HG02852 (cell line): ENCODE data around the gene ACOT2.
A peak's percentile ranks its signal among the peaks of the same experiment; 100 is the strongest.
"Not testable (repeated sequence)": the region's sequence is repeated elsewhere in the genome, so short reads cannot be mapped to it uniquely, and the experiment has no call there.

ENCODE experiments used
- ATAC-seq: cut with Tn5 transposase; IDR thresholded peaks from one replicate; pipeline ENCODE4 v1.9.1; 2021; ENCODE audit warnings: mild to moderate bottlenecking, moderate library complexity; ENCODE audit not compliant: unreplicated experiment

ACOT2 gene, protein sequence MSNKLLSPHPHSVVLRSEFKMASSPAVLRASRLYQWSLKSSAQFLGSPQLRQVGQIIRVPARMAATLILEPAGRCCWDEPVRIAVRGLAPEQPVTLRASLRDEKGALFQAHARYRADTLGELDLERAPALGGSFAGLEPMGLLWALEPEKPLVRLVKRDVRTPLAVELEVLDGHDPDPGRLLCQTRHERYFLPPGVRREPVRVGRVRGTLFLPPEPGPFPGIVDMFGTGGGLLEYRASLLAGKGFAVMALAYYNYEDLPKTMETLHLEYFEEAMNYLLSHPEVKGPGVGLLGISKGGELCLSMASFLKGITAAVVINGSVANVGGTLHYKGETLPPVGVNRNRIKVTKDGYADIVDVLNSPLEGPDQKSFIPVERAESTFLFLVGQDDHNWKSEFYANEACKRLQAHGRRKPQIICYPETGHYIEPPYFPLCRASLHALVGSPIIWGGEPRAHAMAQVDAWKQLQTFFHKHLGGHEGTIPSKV

DNA sequence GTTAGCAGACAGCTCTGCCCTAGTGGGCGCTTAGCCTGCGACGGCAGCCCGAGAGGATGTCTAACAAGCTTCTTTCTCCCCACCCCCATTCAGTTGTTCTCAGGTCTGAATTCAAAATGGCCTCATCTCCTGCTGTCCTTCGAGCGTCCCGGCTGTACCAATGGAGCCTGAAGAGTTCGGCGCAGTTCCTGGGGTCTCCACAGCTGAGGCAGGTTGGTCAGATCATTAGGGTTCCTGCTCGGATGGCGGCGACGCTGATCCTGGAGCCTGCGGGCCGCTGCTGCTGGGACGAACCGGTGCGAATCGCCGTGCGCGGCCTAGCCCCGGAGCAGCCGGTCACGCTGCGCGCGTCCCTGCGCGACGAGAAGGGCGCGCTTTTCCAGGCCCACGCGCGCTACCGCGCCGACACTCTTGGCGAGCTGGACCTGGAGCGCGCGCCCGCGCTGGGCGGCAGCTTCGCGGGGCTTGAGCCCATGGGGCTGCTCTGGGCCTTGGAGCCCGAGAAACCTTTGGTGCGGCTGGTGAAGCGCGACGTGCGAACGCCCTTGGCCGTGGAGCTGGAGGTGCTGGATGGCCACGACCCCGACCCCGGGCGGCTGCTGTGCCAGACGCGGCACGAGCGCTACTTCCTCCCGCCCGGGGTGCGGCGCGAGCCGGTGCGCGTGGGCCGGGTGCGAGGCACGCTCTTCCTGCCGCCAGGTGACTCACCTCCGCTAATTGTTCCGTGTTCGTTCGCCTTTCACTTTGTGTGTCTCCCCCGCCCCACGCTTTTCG lies at the start of gene ACOT2:
Gene ACOT2, plus strand, starts transcription at position 29 of the 774 bp plus-strand sequence. Its CDS starts 28 bp downstream, at position 57.
- peak; percentile 56 for ATAC-seq

DNA sequence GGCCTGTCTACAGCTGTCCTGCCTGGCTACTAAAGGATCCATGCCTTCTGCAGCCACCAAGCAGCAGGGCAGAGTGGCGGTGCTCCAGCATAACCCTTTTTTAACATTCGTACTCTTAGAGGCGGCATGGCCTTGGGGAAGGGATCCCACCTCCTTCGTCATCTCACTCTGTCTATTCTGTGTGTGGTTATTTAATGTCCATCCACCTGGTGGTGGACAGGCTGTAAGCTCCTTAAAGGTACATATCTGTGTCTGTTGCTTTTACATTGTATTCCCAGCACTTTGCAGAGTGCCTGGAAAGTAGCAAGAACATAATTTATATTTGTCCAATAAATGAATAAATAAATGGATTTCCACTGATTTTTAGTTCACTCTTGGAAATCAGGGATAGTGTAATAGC lies 47.8 kb upstream of the ACOT2 start:
- no peak for ATAC-seq

DNA sequence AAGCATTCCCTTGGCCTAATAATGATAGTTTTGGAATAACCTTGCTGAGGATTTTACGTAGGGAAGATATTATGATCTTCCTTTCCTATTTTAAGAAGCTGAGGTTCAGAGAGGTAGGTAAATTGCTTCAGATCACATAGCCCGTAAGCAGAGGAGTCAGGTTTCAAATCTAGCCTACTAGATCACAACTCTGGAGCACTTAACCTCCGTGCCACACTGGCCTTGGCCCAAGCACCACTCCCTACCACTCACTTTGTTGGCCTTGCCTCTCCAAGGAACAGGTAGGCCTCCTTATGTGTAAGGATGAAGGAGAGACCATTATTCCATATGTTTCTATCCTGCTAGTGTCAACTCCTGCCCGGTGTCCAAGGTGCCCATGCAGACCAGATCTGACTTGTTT lies 44.5 kb upstream of the ACOT2 start:
- no peak for ATAC-seq

DNA sequence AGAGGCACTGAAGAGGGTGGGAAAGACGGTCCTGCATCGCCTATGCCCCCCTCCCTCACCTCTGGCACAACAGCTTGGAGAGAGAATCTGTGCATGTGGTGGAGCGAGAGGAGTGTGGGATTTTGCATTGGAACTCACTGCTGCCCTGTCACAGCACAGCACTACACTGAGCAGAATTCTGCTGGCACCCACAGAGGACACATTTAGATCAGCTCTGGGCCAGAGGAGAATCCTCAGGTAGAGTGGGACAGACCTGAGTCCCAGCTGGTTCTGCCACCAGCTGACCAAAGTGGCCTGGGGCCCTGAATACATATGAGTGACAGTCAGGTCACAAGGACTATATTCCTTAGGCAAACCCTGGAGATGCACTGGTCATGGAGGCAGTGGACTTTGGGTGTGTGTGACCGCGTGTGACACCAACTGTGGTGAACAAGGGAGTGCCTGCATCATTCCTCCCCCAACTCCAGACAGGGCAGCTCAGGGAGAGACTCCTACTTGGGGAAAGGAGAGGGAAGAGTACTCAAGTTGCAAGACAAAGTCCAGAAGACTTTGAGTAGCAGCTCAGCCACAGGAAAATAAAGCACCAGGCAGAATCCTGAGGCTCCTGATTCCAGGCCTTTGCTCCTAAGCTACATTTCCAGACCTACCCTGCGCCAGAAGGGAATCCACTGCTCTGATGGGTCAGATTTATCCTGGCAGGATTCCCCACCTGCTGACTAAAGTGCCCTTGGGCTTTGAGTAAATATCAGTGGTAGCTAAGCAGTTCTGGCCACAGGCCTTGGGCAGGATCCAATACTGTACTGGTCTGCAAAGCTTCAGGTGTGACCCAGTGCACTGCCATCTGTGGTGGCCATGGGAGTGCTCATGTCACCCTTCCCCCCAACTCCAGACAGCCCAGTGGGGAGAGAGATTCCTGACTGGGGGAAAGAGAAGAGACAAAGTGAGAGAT lies 42.7 kb upstream of the ACOT2 start:
- no peak for ATAC-seq

DNA sequence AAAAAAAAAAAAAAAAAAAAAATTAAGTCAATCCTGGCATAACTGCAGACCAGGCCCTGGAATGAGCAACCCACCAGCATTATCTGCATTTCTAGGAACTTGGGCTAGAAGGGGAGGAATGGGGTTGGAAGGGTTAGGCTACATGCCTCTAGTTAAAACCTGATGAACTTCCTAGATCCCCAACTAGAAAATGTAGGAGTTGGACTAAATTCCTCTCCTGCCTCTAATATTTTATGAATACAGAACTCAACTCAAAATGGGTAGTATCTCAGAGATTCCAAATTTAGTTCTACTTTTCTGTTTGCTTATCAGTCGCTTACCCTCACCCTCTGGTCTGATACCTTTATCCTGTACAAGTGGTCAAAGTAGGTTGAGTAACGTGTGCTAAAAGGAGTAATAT lies 39.7 kb upstream of the ACOT2 start:
- not testable (repeated sequence) for ATAC-seq

DNA sequence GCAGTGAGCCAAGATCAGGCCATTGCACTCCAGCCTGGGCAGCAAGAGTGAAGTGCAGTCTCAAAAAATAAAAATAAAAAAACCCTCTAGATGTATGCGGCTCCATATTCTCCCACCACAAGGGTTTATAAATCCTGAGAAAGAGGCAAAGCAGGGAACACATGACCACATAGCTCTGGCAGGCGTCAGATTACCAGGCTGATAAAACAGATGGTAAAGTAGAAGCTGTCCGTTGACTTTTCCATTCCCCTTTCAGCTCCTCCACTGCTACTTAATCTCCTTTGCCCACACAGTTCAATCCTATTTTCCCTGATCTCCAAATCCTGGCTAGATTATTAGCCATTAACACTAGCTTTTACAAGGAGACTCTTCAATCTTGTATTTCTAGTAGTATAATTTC lies 37.0 kb upstream of the ACOT2 start:
- ATAC-seq: not testable (repeated sequence)

DNA sequence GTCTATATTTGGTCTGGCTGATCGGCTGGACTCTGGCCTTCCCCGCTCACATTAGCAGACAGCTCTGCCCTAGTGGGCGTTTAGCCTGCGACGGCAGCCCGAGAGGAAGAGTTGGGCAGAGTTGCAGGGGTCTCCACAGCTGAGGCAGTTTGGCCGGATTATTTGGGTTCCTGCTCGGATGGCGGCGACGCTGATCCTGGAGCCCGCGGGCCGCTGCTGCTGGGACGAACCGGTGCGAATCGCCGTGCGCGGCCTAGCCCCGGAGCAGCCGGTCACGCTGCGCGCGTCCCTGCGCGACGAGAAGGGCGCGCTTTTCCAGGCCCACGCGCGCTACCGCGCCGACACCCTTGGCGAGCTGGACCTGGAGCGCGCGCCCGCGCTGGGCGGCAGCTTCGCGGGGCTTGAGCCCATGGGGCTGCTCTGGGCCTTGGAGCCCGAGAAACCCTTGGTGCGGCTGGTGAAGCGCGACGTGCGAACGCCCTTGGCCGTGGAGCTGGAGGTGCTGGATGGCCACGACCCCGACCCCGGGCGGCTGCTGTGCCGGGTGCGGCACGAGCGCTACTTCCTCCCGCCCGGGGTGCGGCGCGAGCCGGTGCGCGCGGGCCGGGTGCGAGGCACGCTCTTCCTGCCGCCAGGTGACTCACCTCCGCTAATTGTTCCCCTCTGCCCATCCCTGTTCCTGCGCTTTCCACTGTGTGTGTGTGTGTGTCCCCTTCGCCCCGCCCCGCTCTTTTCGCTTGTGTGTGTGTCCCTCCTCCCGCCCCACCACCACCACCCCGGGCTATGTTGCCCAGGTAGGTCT lies 31.6 kb upstream of the ACOT2 start:
- not testable (repeated sequence) for ATAC-seq

DNA sequence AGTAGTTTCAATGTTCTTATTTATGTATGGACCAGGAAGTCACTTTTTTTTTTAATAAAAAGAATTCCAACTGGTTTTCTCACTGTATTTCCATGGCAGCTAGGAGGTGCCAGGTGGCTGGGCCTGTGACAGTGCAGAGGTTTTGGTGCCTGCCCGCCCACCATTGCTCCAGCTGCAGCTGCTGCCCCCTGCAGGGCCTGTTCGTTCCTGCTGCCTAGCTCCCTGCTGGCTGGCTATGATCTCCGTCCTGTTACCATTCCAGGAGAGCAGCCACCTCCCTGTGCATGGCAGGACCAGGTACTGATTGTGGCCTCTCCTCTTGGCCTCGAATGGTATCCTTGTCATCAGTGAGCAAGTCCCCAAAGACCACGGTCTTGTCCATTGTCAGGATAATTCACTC lies 30.0 kb upstream of the ACOT2 start:
- ATAC-seq: not testable (repeated sequence)

DNA sequence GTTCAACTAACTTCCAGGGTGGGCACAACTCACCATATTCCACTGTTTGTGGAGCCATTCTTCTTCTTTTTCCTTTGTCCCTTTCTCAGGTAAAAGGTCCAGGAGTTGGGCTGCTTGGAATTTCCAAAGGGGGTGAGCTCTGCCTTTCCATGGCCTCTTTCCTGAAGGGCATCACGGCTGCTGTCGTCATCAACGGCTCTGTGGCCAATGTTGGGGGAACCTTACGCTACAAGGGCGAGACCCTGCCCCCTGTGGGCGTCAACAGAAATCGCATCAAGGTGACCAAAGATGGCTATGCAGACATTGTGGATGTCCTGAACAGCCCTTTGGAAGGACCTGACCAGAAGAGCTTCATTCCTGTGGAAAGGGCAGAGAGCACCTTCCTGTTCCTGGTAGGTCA lies 26.1 kb upstream of the ACOT2 start:
- ATAC-seq: not testable (repeated sequence)

DNA sequence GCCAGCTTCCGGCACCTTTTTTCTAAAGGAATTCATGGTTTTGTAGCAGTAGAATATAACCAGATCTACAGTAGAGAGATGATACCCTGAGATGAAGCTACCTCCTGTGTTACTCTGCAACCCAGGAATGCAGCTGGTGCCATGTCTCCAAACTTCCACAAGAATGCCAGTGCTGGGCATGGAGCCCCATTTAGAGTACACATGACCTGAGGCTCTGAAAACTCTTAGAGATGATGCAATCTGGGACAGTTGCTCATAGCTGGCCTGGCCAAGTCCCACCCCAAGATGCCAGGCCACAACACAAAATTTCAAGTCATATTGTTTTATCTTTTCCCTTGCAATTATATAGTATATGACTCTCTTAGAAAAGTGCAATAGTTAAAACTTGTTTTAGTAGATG lies 23.7 kb upstream of the ACOT2 start:
- ATAC-seq: not testable (repeated sequence)

DNA sequence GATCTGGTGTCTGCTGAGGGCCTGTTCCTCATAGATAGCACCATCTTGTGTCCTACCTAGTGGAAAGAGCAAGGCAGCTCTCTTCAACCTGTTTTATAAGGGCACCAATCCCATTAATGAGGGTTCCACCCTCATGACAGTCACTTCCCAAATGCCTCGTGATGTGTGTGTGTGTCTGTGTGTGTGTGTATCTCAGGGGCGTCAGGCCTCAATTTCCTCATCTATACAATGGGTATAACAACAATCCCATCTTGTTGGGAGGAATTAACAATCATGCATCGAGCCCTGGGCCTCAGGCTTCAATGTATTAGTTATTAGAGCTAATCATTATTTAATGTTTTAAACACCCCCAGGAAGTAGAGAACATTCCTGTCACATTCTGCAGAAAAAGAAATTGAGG lies 19.9 kb upstream of the ACOT2 start:
- not testable (repeated sequence) for ATAC-seq

DNA sequence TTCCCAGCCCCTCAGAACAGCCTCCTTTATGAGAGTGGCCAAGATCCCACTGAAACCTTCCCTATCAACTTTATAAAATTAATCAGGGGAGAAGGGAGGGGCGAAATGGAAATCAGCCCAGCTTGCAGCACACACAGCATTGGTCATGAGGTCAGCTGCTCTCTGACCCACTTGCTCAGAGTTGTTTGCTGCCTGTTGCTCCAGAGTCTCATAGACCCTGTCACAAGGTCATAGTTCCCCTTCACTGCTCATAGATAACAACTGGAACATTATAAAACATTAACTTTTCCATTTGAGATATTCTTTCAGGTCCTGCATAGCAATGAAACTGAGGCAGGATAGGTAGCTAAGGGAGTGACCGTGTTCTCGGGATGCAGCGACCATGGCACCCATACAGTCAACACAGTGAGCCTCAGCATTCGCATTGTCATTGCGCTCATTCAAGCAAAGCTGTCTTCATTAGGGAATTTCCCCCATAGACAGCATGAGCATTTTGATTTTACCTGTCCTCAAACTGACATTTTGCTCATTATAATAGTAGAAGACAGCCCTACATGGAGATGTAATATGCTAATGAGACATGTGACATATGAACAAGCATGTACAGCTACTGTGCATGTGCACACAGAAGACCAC lies 19.0 kb upstream of the ACOT2 start:
- ATAC-seq: not testable (repeated sequence)

DNA sequence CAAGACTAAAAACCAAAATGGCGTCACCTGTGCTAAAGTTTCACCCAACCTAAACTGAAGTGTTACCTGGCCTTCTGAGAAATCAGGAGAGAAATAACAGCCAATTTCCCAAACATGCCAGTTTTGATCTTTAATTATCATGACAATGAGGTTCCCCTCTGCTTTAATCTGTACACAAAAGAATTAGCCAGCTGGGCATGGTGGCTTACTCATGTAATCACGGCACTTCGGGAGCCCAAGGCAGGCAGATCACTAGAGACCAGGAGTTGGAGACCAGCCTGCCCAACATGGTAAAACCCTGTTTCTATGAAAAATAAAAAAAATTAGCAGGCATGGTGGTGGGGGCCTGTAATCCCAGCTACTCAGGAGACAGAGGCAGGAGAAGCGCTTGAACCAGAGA lies 15.2 kb upstream of the ACOT2 start:
- no peak for ATAC-seq

DNA sequence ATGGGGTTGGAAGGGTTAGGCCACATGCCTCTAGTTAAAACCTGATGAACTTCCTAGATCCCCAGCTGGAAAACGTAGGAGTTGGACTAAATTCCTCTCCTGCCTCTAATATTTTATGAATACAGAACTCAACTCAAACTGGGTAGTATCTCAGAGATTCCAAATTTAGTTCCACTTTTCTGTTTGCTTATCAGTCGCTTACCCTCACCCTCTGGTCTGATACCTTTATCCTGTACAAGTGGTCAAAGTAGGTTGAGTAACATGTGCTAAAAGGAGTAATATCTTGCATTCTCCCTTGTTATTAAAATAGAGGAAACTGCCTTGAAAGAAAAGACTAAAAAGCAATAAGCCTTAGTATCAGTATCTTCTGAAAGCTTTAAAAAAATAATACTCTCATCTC lies 11.8 kb upstream of the ACOT2 start:
- ATAC-seq: not testable (repeated sequence)

DNA sequence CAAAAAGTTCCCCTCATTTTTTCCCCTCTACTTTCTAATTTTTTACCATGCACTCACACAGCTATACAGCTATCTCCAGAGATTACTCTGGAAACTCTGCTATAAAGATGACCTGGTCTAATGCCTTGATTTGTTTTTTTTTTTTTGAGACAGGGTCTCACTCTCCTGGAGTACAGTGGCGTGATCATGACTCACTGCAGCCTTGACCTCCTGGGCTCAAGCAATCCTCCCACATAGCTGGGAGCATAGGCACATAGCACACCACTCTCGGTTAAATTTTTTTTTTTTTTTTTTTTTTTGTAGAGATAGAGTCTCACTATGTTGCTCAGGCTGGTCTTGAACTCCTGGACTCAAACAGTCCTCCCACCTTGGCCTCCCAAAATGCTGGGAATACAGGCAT lies 10.8 kb upstream of the ACOT2 start:
- ATAC-seq: not testable (repeated sequence)

DNA sequence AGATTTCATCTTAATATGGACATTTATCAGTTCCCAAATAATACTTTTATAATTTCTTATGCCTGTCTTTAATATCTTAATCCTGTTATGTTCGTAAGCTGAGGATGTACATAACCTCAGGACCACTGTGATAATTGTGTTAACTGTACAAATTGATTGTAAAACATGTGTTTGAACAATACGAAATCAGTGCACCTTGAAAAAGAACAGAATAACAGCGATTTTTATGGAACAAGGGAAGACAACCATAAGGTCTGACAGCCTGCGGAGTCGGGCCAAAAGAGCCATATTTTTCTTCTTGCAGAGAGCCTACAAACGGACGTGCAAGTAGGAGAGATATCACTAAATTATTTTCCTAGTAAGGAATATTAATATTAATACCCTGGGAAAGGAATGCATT lies 6.8 kb upstream of the ACOT2 start:
- not testable (repeated sequence) for ATAC-seq

DNA sequence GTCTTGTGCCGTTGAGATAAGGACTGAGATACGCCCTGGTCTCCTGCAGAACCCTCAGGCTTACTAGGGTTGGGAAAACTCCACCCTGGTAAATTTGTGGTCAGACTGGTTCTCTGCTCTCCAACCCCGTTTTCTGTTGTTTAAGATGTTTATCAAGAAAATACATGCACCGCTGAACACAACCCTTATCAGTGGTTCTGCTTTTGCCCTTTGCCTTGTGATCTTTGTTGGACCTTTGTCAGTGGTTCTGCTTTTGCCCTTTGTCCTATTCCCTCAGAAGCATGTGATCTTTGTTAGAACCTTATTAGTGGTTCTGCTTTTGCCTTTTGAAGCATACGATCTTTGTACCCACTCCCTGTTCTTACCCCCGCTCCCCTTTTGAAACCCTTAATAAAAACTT lies 6.3 kb upstream of the ACOT2 start:
- not testable (repeated sequence) for ATAC-seq

DNA sequence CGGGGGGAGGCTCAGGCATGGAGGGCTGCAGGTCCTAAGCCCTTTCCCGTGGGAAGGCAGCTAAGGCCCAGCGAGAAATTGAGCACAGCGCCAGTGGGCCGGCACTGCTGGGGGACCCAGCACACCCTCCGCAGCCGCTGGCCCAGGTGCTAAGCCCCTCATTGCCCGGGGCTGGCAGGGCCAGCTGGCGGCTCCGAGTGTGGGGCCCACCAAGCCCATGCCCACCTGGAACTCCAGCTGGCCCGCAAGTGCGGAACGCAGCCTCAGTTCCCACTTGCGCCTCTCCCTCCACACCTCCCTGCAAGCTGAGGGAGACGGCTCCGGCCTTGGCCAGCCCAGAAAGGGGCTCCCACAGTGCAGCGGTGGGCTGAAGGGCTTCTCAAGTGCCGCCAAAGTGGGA lies 2.6 kb upstream of the ACOT2 start:
- ATAC-seq: not testable (repeated sequence)

DNA sequence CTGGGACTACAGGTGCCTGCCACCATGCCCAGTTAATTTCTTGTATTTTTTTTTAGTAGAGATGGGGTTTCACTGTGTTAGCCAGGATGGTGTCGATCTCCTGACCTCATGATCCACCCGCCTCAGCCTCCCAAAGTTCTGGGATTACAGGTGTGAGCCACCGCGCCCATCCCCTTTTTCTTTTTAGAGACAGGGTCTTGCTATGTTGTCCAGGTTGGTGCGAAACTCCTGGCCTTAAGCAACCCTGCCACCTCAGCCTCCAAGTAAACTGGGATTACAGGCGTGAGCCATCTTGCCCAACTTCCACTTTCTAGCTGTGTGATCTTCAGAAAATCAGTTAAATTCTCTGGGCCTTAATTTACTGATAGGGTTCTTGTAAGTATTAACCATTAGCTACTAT lies 2.1 kb upstream of the ACOT2 start:
- ATAC-seq: not testable (repeated sequence)
